Stomach (tissue), 4 donors: ENCODE measurements around the gene SLFNL1.

ENCODE experiments used
- CTCF ChIP-seq, 7 experiments: fragments of 450-650 bp in 4 of 7; fragments of 200-600 bp in 3 of 7; sonication (generic) in 3 of 7; IDR thresholded peaks; one replicate each; pipeline ENCODE4 v1.5.1; 2016 to 2019; ENCODE audit warnings: antibody characterized with exemption in 7 of 7, control low read depth in 2 of 7, mild to moderate bottlenecking in 1 of 7
- POLR2A ChIP-seq, 4 donors: fragments of 450-650 bp; IDR thresholded peaks; one replicate each; pipeline ENCODE4 v1.6.1; 2016; ENCODE audit warnings: antibody characterized with exemption in 4 of 4, control low read depth in 2 of 4, mild to moderate bottlenecking in 1 of 4, moderate library complexity in 1 of 4

DNA sequence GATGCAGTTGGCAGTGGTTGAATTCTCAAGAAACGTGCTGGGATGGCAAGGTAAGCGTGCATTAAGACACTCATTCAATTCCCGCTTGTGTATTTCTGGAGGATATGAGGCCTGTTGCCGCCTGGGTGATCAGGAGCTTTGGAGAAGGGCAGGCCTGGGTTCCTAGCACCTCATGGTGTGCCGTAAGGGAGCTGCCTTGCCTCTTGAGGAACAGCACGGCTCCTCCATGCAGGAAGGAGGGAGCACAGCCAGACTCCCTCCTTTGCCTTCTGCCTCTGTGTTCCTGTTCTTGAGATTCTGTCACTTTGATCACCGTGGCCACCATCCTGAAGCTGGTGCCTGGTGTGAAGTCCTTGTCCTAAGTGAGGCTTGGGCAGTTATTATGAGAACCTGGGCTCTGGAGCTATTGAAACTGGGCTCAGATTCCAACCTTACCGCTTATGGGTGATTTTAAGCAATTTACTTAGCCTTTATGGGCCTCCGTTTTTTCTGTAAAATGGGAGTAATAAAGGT is 18.3 kb downstream of the SLFNL1 start:
- TF ChIP-seq POLR2A (IDR thresholded peaks at IDR 0.05) (no peak), CTCF (IDR thresholded peaks at IDR 0.05) (no peak)
